T-helper 1 cell (primary cell): ENCODE results near the gene TBXAS1.

Source experiments
- DNase-seq, 5 donors: peaks; one replicate each; pipeline ENCODE4 v3.0.0-alpha.2; 2012 to 2020

Gene TBXAS1

GRCh38 chr7:139949629-139950028, 120.6 kb downstream of the TBXAS1 start:
- no peak for DNase-seq

- no peak for DNase-seq
These were observed 121.9 kb downstream of the TBXAS1 start for GRCh38 chr7:139950881-139951525.

- DNase-seq: no peak
These were observed 124.2 kb downstream of the TBXAS1 start for GRCh38 chr7:139953229-139953628.

GRCh38 chr7:139955109-139955820, 126.2 kb downstream of the TBXAS1 start:
- DNase-seq: no peak

GRCh38 chr7:139958599-139959284, 129.7 kb downstream of the TBXAS1 start:
- no peak for DNase-seq

GRCh38 chr7:139959285-139959628, 130.2 kb downstream of the TBXAS1 start:
- no peak for DNase-seq

- no peak for DNase-seq
These were observed 130.7 kb downstream of the TBXAS1 start for GRCh38 chr7:139959718-139960117.

- DNase-seq: no peak
These were observed 131.1 kb downstream of the TBXAS1 start for GRCh38 chr7:139960157-139960556.

GRCh38 chr7:139965942-139966628, 137.0 kb downstream of the TBXAS1 start:
- no peak for DNase-seq

- DNase-seq: no peak
These were observed 137.9 kb downstream of the TBXAS1 start for GRCh38 chr7:139966949-139967348.

GRCh38 chr7:139968931-139969330, 139.9 kb downstream of the TBXAS1 start:
- no peak for DNase-seq

- DNase-seq: no peak
These were observed 143.0 kb downstream of the TBXAS1 start for GRCh38 chr7:139972029-139972428.

GRCh38 chr7:139973101-139974050, 144.3 kb downstream of the TBXAS1 start:
- no peak for DNase-seq

GRCh38 chr7:139974179-139974811, 145.2 kb downstream of the TBXAS1 start:
- DNase-seq: no peak

- DNase-seq: no peak
These were observed 147.2 kb downstream of the TBXAS1 start for GRCh38 chr7:139976055-139976837.

- DNase-seq: no peak
These were observed 148.0 kb downstream of the TBXAS1 start for GRCh38 chr7:139976838-139977656.

- DNase-seq: no peak
These were observed 152.4 kb downstream of the TBXAS1 start for GRCh38 chr7:139981511-139981895.

- no peak for DNase-seq
These were observed 154.2 kb downstream of the TBXAS1 start for GRCh38 chr7:139982927-139983920.
